Heart right ventricle (tissue), 16 donors: Measurements from ENCODE around the gene SLC17A9. TPM values are rescaled to one million over a fixed set of nuclear protein-coding genes. Genes with fewer than 3 reads are reported as not detected.
A peak's percentile ranks its signal among the peaks of the same experiment; 100 is the strongest.

Source experiments
- ATAC-seq, 8 donors: fragments of 200-7000 bp; cut with Tn5 transposase; one replicate each; pipeline ENCODE4 v1.9.1; 2020; ENCODE audit warnings: mild to moderate bottlenecking in 8 of 8, moderate library complexity in 8 of 8, moderate number of reproducible peaks in 1 of 8
- DNase-seq, 2 donors: peaks; one replicate each; pipeline ENCODE4 v3.0.0-alpha.2; 2020
- H3K27ac ChIP-seq, 10 donors: fragments of 200-600 bp; sonication (generic) in 2 of 10; one replicate each; pipeline versions ENCODE4 v1.5.0 to v1.8.0; 2020 to 2022; ENCODE audit warnings: mild to moderate bottlenecking in 3 of 10
- H3K27me3 ChIP-seq, 7 donors: fragments of 200-600 bp; one replicate each; pipeline ENCODE4 v1.8.0; 2021 to 2022; ENCODE audit warnings: mild to moderate bottlenecking in 2 of 7
- H3K36me3 ChIP-seq, 9 donors: fragments of 200-600 bp; sonication (generic) in 1 of 9; one replicate each; pipeline versions ENCODE4 v1.5.0 to v1.8.0; 2020 to 2022; ENCODE audit warnings: mild to moderate bottlenecking in 2 of 9
- H3K4me1 ChIP-seq, 9 donors: fragments of 200-600 bp; sonication (generic) in 1 of 9; one replicate each; pipeline versions ENCODE4 v1.5.0 to v1.8.0; 2020 to 2022; ENCODE audit warnings: mild to moderate bottlenecking in 4 of 9
- H3K4me3 ChIP-seq, 10 donors: fragments of 200-600 bp; sonication (generic) in 2 of 10; one replicate each; pipeline versions ENCODE4 v1.5.0 to v1.8.0; 2020 to 2022; ENCODE audit warnings: mild to moderate bottlenecking in 7 of 10, moderate library complexity in 2 of 10
- H3K9me3 ChIP-seq, 11 donors: fragments of 200-600 bp in 10 of 11; sonication (generic) in 2 of 11; one replicate each; pipeline versions ENCODE4 v1.5.0 to v1.8.0; 2013 to 2022; ENCODE audit warnings: mild to moderate bottlenecking in 2 of 11, control low read depth in 1 of 11, moderate library complexity in 1 of 11
- WGBS, 2 donors: extraction: QIAGEN DNeasy Blood & Tissue Kit; methylation state at CpG; one replicate each; pipeline ENCODE4 v1.1.7; 2013; ENCODE audit warnings: inconsistent platforms in 1 of 2; 5-methylcytosine and 5-hydroxymethylcytosine counted together
- intact Hi-C, 10 donors: fragments of 100-400 bp; cut with DNase I; formaldehyde crosslinking; loops; one replicate each; pipeline versions ENCODE4 v1.11.1 to v1.14.2; 2022
- polyA plus RNA-seq, 2 donors: library from polyadenylated mRNA; stranded (reverse); fragments of 200-250 nt; gene quantifications; one replicate each; pipeline ENCODE4 v1.2.3, GENCODE V29; 2013
- total RNA-seq, 10 donors: library from RNA; stranded (reverse); fragmentation: NEBNext Ultra II Directional in 3 of 10; extraction: Animal tissue kit (Norgen Biotek cat#: 25700) in 3 of 10; gene quantifications; one replicate each; pipeline versions ENCODE4 v1.2.1 to v1.2.4, GENCODE V29; 2021 to 2023
- TF ChIP-seq, protein P1 (sequence below), 9 donors: fragments of 200-600 bp; sonication (generic) in 2 of 9; IDR thresholded peaks; one replicate each; pipeline versions ENCODE4 v1.5.0 to v1.8.0; 2021 to 2022; ENCODE audit warnings: antibody characterized with exemption in 9 of 9, mild to moderate bottlenecking in 5 of 9, moderate library complexity in 1 of 9
- donor health status: Arrhythmogenic right ventricular cardiomyopathy.
- donor health status: ischemic (EF 13 %, LVEDD 7.1; RV severe dilation, severe dysfunction).
- donor health status: healthy with polysubstance abuse.
- donor health status: DM: no; HTN: yes; CAD: no.
- donor health status: DM: no; HTN: no; CAD: no.
- donor health status: ischemic (EF 25% LVEDD 6.9; RV normal size, moderate dysfunction).
- donor health status: ischemic (EF 25% LVEDD 5.7; RV mildly dilated, moderate dysfunction).
- donor health status: healthy.
- donor health status: DM: yes; HTN: yes; CAD: no.
- donor health status: Ischemic cardiomyopathy.
- donor health status: ischemic (EF 35%, LVEDD 5.7; RV mildly dilated, moderate dysfunction).
- donor health status: nonischemic (EF 11% LVEDD 7.7; RV severe dilation, severe dysfunction).
- donor health status: DM: yes; HTN: yes; CAD: no.
- donor health status: PGD.
- donor health status: ischemic (EF 29% LVEDD 5.4; RV normal size, mild dysfunction).
- donor health status: nonischemic (EF 23%, LVEDD 6.1; RV moderate dilation, normal function).

SLC17A9 gene
- total and polyA plus RNA-seq, 12 donors = 0.19 to 8.3 (median 1.0) TPM

GRCh38 chr20:63011798-63012197 lies 59.3 kb downstream of the SLC17A9 start:
- Histone ChIP-seq H3K4me3 (no peak overlapping the region), H3K36me3 (no peaks in the 10 kb centered on the region), H3K9me3 (peaks cover 0 to 21% (median 13%) of the 10 kb centered on the region in 11 donors), H3K27ac (no peak overlapping the region), H3K27me3 (peaks cover 36 to 100% (median 100%) of the 10 kb centered on the region in 7 donors), H3K4me1 (peaks cover 5 to 33% (median 19%) of the 10 kb centered on the region in 9 donors)
- intact Hi-C loops = loop anchor here in 2 of 10 donors (2.0 to 10.0 kb wide), 2 partner anchors 111 to 337 kb away; no protein-coding TSS in a partner anchor
- 43 to 47% methylated on average over 3 of the region's 3 CpGs for WGBS, 2 donors
- no peak for ATAC-seq
- TF ChIP-seq, protein P1, sequence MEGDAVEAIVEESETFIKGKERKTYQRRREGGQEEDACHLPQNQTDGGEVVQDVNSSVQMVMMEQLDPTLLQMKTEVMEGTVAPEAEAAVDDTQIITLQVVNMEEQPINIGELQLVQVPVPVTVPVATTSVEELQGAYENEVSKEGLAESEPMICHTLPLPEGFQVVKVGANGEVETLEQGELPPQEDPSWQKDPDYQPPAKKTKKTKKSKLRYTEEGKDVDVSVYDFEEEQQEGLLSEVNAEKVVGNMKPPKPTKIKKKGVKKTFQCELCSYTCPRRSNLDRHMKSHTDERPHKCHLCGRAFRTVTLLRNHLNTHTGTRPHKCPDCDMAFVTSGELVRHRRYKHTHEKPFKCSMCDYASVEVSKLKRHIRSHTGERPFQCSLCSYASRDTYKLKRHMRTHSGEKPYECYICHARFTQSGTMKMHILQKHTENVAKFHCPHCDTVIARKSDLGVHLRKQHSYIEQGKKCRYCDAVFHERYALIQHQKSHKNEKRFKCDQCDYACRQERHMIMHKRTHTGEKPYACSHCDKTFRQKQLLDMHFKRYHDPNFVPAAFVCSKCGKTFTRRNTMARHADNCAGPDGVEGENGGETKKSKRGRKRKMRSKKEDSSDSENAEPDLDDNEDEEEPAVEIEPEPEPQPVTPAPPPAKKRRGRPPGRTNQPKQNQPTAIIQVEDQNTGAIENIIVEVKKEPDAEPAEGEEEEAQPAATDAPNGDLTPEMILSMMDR (IDR thresholded peaks at IDR 0.05) = no peak
- no peak for DNase-seq

DNA sequence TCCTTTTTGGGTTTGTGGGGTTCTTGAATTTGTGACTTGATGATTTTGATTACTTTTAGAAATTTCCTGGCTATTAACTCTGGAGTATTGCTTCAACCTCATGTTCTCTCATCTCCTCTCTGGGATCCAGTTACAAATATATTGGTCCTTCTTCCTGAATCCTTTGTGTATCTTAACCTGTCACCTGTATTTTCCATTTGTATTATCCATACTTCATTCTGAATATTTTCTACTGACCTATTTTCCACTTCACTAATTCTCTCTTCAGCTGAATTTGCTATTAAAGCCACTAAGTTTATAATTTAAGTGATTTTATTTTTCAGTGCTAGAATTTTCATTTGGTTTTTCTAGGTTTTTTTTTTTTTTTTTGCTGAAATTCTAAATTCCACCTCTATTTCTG lies 60.7 kb downstream of the SLC17A9 start:
- peaks cover 22 to 100% (median 100%) of the 10 kb centered on the region in 7 donors for H3K27me3 ChIP-seq
- DNase-seq (no peak), ATAC-seq (no peak)
- H3K4me3 ChIP-seq = no peak overlapping the region
- H3K27ac ChIP-seq = no peak overlapping the region
- peaks cover 4 to 24% (median 9%) of the 10 kb centered on the region in 9 donors for H3K4me1 ChIP-seq
- TF ChIP-seq, protein P1 (IDR thresholded peaks at IDR 0.05) = no peak
- peaks cover 0 to 21% (median 13%) of the 10 kb centered on the region in 11 donors for H3K9me3 ChIP-seq
- no peaks in the 10 kb centered on the region for H3K36me3 ChIP-seq
- intact Hi-C loops = loop anchor here in 1 of 10 donors (10.0 kb wide), 1 partner anchor 338 kb away; no protein-coding TSS in a partner anchor

DNA sequence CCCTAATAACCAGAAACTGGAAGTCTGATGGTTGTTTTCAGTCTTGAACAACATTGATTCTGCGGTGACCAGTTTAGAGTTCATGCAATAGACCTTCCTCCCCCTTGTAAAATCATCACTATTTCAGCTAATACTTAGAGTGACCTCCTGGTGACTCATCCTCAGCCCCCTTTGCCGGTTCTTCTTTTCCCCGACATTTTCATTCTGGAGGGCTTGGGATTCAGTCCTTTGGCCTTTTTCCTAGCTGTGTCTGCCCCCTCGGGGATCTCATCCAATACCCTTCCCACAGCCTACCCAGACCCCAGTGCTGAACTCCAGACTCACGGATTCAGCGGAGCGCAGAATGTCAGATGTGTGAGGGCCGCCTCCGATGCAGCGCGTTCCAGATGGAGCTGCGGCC lies 61.8 kb downstream of the SLC17A9 start:
- no peaks in the 10 kb centered on the region for H3K36me3 ChIP-seq
- peaks cover 11 to 99% (median 93%) of the 10 kb centered on the region in 7 donors for H3K27me3 ChIP-seq
- peaks cover 0 to 21% (median 13%) of the 10 kb centered on the region in 11 donors for H3K9me3 ChIP-seq
- DNase-seq (no peak), ATAC-seq (no peak)
- peaks cover 0 to 14% (median under 1%) of the 10 kb centered on the region in 9 donors for H3K4me1 ChIP-seq
- H3K4me3 ChIP-seq = no peak overlapping the region
- TF ChIP-seq, protein P1 (IDR thresholded peaks at IDR 0.05) = no peak
- H3K27ac ChIP-seq = no peak overlapping the region
- WGBS, 2 donors = 15 to 22% methylated on average over 12 of the region's 12 CpGs
- intact Hi-C loops = loop anchor here in 1 of 10 donors (10.0 kb wide), 1 partner anchor 339 kb away; no protein-coding TSS in a partner anchor

GRCh38 chr20:63014710-63015109 lies 62.2 kb downstream of the SLC17A9 start:
- ATAC-seq = no peak
- WGBS, 2 donors = 5 to 10% methylated on average over 11 of the region's 11 CpGs
- peaks cover 0 to 21% (median 13%) of the 10 kb centered on the region in 11 donors for H3K9me3 ChIP-seq
- intact Hi-C loops = loop anchor here in 1 of 10 donors (10.0 kb wide), 1 partner anchor 340 kb away; no protein-coding TSS in a partner anchor
- H3K4me3 ChIP-seq = no peak overlapping the region
- TF ChIP-seq, protein P1 (IDR thresholded peaks at IDR 0.05) = no peak
- peaks cover 7 to 99% (median 89%) of the 10 kb centered on the region in 7 donors for H3K27me3 ChIP-seq
- H3K4me1 ChIP-seq = peaks cover 0 to 9% (median 0%) of the 10 kb centered on the region in 9 donors
- peak in 1 of 2 donors; percentile 2 for DNase-seq
- no peaks in the 10 kb centered on the region for H3K36me3 ChIP-seq
- no peak overlapping the region for H3K27ac ChIP-seq
